Keratinocyte (primary cell): ENCODE measurements around the gene GABRA4. TPM values are rescaled to one million over a fixed set of nuclear protein-coding genes. Genes with fewer than 3 reads are reported as not detected.

Source experiments
- DNase-seq: peaks from one replicate; pipeline ENCODE4 v3.0.0-alpha.2; 2011; ENCODE audit warnings: low read depth, missing footprints, low spot score
- FAIRE-seq: peaks from 2 replicates; lab custom pipeline; 2011; peaks lifted over from hg19 to GRCh38; lab: Jason Lieb, UNC
- H2AFZ ChIP-seq: 2 replicates; pipeline ENCODE4 v1.6.0; 2012; ENCODE audit warnings: low read length, control low read depth, inconsistent platforms; ENCODE audit not compliant: control insufficient read depth
- H3K27ac ChIP-seq: 2 replicates; pipeline ENCODE4 v1.5.1; 2011; ENCODE audit warnings: low read length; ENCODE audit not compliant: control insufficient read depth, insufficient read depth
- H3K27me3 ChIP-seq: 3 replicates; pipeline ENCODE4 v1.6.0; 2011; ENCODE audit warnings: low read length; ENCODE audit not compliant: control insufficient read depth, insufficient read depth; ENCODE audit errors: extremely low read depth
- H3K36me3 ChIP-seq, 2 experiments: 2 replicates in 1 of 2; 3 replicates in 1 of 2; pipeline ENCODE4 v1.5.1; 2011; ENCODE audit warnings: low read length in 2 of 2, mild to moderate bottlenecking in 1 of 2; ENCODE audit not compliant: control insufficient read depth in 2 of 2, insufficient read depth in 2 of 2; ENCODE audit errors: extremely low read depth in 1 of 2
- H3K4me1 ChIP-seq: 3 replicates; pipeline ENCODE4 v1.5.1; 2011; ENCODE audit warnings: low read length; ENCODE audit not compliant: control insufficient read depth, insufficient read depth; ENCODE audit errors: extremely low read depth
- H3K4me2 ChIP-seq: 3 replicates; pipeline ENCODE4 v1.6.0; 2011; ENCODE audit warnings: low read depth, low read length; ENCODE audit not compliant: control insufficient read depth, insufficient read depth; ENCODE audit errors: extremely low read depth
- H3K4me3 ChIP-seq, 3 experiments: fragments of 200-600 bp in 1 of 3; sonication (generic) in 1 of 3; 2 replicates in 2 of 3; 3 replicates in 1 of 3; pipeline ENCODE4 v1.5.1; 2011 to 2016; ENCODE audit warnings: low read length in 3 of 3, mild to moderate bottlenecking in 3 of 3, control low read depth in 2 of 3, inconsistent platforms in 1 of 3, low read depth in 1 of 3, mixed read lengths in 1 of 3, mixed run types in 1 of 3, moderate library complexity in 1 of 3; ENCODE audit not compliant: control insufficient read depth in 2 of 3, insufficient read depth in 2 of 3; ENCODE audit errors: extremely low read depth in 1 of 3
- H3K79me2 ChIP-seq: 2 replicates; pipeline ENCODE4 v1.6.0; 2012; ENCODE audit warnings: low read length; ENCODE audit not compliant: control insufficient read depth, insufficient read depth
- H3K9ac ChIP-seq: 3 replicates; pipeline ENCODE4 v1.6.0; 2011; ENCODE audit warnings: low read length; ENCODE audit not compliant: control insufficient read depth, insufficient read depth; ENCODE audit errors: extremely low read depth
- H3K9me1 ChIP-seq: 3 replicates; pipeline ENCODE4 v1.6.0; 2011; ENCODE audit warnings: low read length; ENCODE audit not compliant: control insufficient read depth, insufficient read depth; ENCODE audit errors: extremely low read depth
- H3K9me3 ChIP-seq: 2 replicates; pipeline ENCODE4 v1.5.1; 2012; ENCODE audit warnings: low read depth, low read length; ENCODE audit not compliant: control insufficient read depth
- H4K20me1 ChIP-seq: 3 replicates; pipeline ENCODE4 v1.6.0; 2011; ENCODE audit warnings: low read length; ENCODE audit not compliant: control insufficient read depth, insufficient read depth; ENCODE audit errors: extremely low read depth
- EZH2 ChIP-seq: IDR thresholded peaks from one replicate; pipeline ENCODE4 v1.6.1; 2012; ENCODE audit warnings: inconsistent platforms, mild to moderate bottlenecking, low read length, moderate library complexity
- dilution Hi-C: fragments of 300-500 bp; cut with MboI; formaldehyde crosslinking; loops from one replicate; pipeline ENCODE4 v1.7.0; 2020; ENCODE audit warnings: low sequenced_read_pairs; ENCODE audit not compliant: extremely low pct_ligation_motif_present
- polyA plus RNA-seq, 5 experiments: library from polyadenylated mRNA; depleted of rRNA in 3 of 5; stranded (reverse) in 3 of 5; stranded (forward) in 1 of 5; unstranded in 1 of 5; fragments of >200 nt; gene quantifications; 1 replicate in 1 of 5; 2 replicates in 3 of 5; 3 replicates in 1 of 5; pipeline versions ENCODE4 v1.2.1 to v1.2.3, GENCODE V29; 2011 to 2012; ENCODE audit warnings: missing spikeins in 2 of 5, low read depth in 1 of 5, low replicate concordance in 1 of 5
- TF ChIP-seq, protein P1 (sequence below), 3 experiments: IDR thresholded peaks in 1 of 3; conservative IDR thresholded peaks in 1 of 3; optimal IDR thresholded peaks in 1 of 3; 2 replicates in 2 of 3; 3 replicates in 1 of 3; pipeline versions ENCODE3 to v1.5.1; 2011; ENCODE audit warnings: low read length in 3 of 3, mild to moderate bottlenecking in 3 of 3, moderate library complexity in 2 of 3, control low read depth in 1 of 3, inconsistent platforms in 1 of 3; ENCODE audit not compliant: insufficient read depth in 2 of 3; ENCODE audit errors: extremely low read depth in 1 of 3

The GABRA4 gene
- polyA plus RNA-seq, 1 donor (not counting 4 experiments of a cell fraction or from before 2014, with no cell fraction given): not detected

DNA sequence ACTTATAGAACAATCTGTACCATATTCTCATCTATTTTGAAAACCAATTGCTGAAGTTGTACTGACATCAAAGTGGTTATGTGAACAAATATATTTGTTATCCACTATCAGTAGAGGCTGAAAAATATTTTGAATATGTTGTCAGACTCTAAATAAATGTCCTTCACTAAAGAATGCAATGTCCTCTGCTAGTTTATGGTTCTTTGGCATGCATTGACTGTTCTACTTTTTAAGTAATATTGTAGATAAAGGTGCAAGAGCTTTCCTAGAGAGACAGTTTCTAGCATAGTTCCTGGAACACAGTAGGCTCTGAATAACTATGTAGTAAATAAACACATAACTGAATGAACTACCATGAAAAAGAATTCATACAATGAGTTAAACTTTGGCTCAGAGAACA, 66.2 kb downstream of the GABRA4 start:
- no peak for TF ChIP-seq EZH2
- TF ChIP-seq, protein P1, sequence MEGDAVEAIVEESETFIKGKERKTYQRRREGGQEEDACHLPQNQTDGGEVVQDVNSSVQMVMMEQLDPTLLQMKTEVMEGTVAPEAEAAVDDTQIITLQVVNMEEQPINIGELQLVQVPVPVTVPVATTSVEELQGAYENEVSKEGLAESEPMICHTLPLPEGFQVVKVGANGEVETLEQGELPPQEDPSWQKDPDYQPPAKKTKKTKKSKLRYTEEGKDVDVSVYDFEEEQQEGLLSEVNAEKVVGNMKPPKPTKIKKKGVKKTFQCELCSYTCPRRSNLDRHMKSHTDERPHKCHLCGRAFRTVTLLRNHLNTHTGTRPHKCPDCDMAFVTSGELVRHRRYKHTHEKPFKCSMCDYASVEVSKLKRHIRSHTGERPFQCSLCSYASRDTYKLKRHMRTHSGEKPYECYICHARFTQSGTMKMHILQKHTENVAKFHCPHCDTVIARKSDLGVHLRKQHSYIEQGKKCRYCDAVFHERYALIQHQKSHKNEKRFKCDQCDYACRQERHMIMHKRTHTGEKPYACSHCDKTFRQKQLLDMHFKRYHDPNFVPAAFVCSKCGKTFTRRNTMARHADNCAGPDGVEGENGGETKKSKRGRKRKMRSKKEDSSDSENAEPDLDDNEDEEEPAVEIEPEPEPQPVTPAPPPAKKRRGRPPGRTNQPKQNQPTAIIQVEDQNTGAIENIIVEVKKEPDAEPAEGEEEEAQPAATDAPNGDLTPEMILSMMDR (optimal IDR thresholded peaks at IDR 0.05 in 1 of 3, IDR thresholded peaks at IDR 0.05 in 1 of 3, conservative IDR thresholded peaks at IDR 0.05 in 1 of 3; ENCODE audit: extremely low read depth in 1 of 3, insufficient read depth in 2 of 3, low read length in 3 of 3): no peak
- no peak overlapping the region for H3K4me2 ChIP-seq
- H3K4me3 ChIP-seq: no peak overlapping the region
- H3K9me3 ChIP-seq: no peaks in the 10 kb centered on the region
- no peaks in the 10 kb centered on the region for H3K79me2 ChIP-seq
- dilution Hi-C loops: no loop called here
- H3K9ac ChIP-seq: no peak overlapping the region
- no peaks in the 10 kb centered on the region for H4K20me1 ChIP-seq
- H3K27ac ChIP-seq: no peak overlapping the region
- no peaks in the 10 kb centered on the region for H3K4me1 ChIP-seq
- no peak for FAIRE-seq
- no peak overlapping the region for H2AFZ ChIP-seq
- H3K9me1 ChIP-seq: no peaks in the 10 kb centered on the region
- no peaks in the 10 kb centered on the region for H3K36me3 ChIP-seq
- H3K27me3 ChIP-seq: peaks cover 3% of the 10 kb centered on the region
- no peak for DNase-seq

DNA sequence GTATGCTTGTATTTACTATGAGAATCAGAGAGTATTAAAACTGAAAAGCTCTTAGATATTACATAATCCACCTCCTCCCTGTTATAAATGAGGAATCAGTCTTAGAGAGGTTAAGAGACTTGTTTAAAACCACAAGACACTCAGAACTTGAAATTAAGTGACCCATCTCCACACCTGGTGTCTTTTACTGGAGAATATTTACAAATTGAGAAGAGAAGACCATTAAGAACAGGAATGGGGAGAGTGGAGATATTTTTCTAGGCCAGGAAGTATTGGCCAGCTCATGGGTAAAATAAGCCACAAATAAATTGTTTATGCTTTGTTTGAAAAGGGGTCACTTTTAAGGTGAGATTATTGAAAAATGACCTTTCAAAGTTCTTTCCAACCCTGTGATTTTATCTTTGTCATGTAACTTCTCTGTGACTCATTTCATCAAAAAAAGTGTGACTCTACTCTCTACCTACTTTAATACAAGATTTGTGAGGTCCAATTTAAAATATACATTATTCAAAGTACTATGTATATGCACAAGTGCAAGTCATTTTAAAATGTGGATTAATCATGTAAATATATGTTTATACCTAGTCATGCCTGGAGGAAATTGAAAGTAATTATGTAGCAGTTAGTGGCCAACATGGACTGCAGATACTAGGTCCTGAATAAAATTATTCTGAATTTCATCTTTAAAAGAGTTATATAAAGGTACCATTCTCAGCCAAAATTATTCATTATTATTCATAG, 68.4 kb downstream of the GABRA4 start:
- DNase-seq: no peak
- dilution Hi-C loops: no loop called here
- H3K9me3 ChIP-seq: no peaks in the 10 kb centered on the region
- no peak overlapping the region for H3K4me2 ChIP-seq
- H2AFZ ChIP-seq: no peak overlapping the region
- H3K4me1 ChIP-seq: no peaks in the 10 kb centered on the region
- no peak overlapping the region for H3K4me3 ChIP-seq
- no peaks in the 10 kb centered on the region for H3K9me1 ChIP-seq
- TF ChIP-seq, protein P1 (optimal IDR thresholded peaks at IDR 0.05 in 1 of 3, IDR thresholded peaks at IDR 0.05 in 1 of 3, conservative IDR thresholded peaks at IDR 0.05 in 1 of 3; ENCODE audit: extremely low read depth in 1 of 3, insufficient read depth in 2 of 3, low read length in 3 of 3): no peak
- no peak for TF ChIP-seq EZH2
- H3K27ac ChIP-seq: no peak overlapping the region
- peaks cover 3% of the 10 kb centered on the region for H3K27me3 ChIP-seq
- no peak for FAIRE-seq
- H4K20me1 ChIP-seq: no peaks in the 10 kb centered on the region
- no peaks in the 10 kb centered on the region for H3K79me2 ChIP-seq
- H3K9ac ChIP-seq: no peak overlapping the region
- H3K36me3 ChIP-seq: no peaks in the 10 kb centered on the region
